COLO668 (cell line): ENCODE data around the gene BNC2.
"Not testable (repeated sequence)": the region's sequence is repeated elsewhere in the genome, so short reads cannot be mapped to it uniquely, and the experiment has no call there.

Source experiments
- DNase-seq: peaks from one replicate; lab custom pipeline; 2025; ENCODE audit not compliant: unreplicated experiment; lab: John Stamatoyannopoulos, UW

Gene BNC2, protein sequence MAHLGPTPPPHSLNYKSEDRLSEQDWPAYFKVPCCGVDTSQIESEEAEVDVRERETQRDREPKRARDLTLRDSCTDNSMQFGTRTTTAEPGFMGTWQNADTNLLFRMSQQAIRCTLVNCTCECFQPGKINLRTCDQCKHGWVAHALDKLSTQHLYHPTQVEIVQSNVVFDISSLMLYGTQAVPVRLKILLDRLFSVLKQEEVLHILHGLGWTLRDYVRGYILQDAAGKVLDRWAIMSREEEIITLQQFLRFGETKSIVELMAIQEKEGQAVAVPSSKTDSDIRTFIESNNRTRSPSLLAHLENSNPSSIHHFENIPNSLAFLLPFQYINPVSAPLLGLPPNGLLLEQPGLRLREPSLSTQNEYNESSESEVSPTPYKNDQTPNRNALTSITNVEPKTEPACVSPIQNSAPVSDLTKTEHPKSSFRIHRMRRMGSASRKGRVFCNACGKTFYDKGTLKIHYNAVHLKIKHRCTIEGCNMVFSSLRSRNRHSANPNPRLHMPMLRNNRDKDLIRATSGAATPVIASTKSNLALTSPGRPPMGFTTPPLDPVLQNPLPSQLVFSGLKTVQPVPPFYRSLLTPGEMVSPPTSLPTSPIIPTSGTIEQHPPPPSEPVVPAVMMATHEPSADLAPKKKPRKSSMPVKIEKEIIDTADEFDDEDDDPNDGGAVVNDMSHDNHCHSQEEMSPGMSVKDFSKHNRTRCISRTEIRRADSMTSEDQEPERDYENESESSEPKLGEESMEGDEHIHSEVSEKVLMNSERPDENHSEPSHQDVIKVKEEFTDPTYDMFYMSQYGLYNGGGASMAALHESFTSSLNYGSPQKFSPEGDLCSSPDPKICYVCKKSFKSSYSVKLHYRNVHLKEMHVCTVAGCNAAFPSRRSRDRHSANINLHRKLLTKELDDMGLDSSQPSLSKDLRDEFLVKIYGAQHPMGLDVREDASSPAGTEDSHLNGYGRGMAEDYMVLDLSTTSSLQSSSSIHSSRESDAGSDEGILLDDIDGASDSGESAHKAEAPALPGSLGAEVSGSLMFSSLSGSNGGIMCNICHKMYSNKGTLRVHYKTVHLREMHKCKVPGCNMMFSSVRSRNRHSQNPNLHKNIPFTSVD

DNA sequence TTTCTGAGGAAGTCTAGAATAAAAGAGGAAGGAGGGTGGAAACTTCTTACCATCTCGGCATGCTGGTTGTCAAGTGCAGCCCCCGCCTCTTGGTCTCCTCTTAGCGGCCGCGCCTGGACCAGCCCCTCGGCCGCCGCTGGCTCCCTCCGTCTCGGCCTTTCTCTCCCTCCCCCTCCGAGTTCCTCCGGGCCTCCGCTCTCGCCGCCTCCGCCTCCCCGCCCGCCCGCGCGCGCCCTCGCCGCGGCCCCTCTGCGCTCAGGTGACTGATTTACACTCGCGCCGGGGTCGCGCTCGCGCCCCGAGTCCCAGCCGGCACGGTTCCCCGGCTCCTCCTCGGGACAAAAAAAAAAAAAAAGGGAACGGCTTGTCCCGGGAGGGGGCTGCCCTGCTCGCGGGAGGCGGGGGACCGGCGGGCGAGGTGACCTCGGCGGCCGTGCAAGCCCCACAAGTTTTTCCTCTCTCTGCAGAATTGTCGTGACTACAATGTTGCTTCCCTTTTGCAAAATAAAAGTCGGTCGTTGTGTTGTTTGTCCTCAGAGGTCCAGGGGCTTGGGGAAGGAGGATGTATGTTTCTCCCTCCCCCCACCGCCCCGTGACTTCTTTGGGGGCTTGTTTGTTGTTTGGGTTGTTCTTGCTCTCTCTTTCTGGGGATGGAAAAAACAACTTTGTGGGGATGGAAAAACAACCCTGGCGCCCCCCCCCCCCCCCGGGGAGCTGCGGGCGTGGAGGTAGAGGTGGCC lies at the start of gene BNC2:
Gene BNC2 (minus strand): TSS at position 75 of the 740 bp plus-strand sequence. CDS start 22 bp downstream, at position 53.
- DNase-seq = peak; percentile 42

- DNase-seq = no peak
Measured at GRCh38 chr9:16918920-16919319, 48.5 kb upstream of the BNC2 start.

DNA sequence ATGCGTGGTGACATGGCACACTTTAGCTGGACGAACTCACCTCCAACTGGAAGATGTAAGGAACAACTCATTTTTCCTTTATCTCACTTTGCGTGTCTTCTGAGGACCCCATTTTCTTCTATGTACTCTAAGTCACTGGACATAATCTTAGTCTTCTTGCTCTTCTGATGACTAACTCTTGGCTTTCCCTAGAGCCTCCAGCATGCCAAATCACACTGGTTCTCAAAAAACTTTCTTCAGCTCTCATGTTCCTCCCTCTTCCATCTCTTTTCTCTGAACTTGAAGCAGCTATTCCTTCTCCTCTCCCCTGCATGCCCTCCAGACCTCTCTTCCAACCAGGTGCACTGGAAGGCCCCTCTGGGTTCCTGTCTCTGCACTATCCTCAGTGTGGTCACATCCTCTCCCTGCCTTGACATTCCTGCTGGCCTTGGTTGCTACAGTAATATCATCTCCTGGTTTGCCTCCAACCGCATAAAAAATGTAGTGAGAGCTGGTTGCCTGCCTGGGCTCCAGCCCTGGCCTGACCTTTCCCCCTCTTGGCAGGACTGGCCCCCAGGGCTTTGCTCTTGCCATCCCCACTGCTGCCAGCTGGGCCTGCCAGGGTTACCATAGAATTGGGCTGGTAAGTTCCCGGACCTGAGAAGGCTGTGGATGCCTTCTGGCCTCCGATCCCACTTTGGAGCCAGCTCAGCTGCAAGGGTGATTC lies 44.8 kb upstream of the BNC2 start:
- DNase-seq = no peak

DNA sequence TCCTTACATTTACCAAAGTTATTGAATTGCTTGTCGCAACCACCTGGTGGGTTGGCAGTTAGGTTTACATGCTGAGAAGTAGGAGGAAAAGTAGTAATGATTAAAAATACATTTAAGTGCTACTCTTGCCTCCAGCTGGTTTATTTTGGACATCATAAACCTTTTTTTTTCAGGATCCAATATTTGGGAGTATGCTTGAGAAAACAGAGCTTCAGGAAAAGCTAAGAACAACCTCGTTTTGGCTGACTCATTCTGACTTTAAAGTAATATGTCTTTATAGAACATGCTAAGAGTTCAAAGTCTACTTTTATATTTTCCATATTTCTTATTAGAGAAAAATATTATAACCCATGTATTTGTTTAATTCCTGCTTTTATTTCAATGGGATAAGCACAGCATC lies 41.7 kb upstream of the BNC2 start:
- no peak for DNase-seq

- not testable (repeated sequence) for DNase-seq
Measured at GRCh38 chr9:16908206-16908605, 37.7 kb upstream of the BNC2 start.

GRCh38 chr9:16904655-16905054 lies 34.2 kb upstream of the BNC2 start:
- DNase-seq = no peak

DNA sequence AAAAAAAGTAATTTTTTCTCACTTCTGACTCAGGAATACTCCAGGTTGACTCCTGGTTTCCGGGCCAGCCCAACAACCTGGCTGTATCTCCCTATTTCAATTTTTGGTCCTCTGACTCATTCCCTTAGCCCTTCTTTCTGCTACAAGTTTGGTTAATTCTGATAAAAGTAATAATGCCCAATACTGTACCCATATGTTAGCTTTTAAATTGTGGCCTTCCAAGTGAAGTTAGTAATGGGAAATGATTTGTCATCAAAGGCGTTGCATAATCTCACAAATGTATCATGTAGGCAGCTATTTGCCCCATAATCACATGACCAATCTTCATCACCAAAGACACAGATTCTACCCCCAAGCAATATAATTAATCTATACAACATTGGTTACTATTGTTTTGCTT lies 31.1 kb upstream of the BNC2 start:
- no peak for DNase-seq

DNA sequence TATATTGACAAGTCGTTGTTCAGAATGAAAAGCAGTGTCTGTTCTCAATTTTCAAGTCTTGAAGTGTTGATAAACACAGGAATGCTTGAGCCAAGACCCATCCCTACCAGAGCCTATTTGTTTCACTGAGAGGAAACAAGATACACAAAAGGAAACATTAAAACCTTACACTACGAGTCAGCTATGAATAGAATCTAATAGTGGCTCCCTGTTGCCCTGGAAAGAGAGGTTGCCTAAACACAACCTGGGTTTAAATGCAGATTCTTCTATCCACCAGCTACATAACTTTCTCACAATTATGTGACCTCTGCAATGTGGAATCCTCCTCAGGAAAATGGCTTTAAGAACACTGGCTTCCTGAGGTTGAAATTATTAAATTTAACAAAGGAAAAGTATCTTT lies 29.1 kb upstream of the BNC2 start:
- no peak for DNase-seq

- DNase-seq = no peak
Measured at GRCh38 chr9:16898464-16898863, 28.0 kb upstream of the BNC2 start.

- DNase-seq = no peak
Measured at GRCh38 chr9:16888594-16888993, 18.1 kb upstream of the BNC2 start.

- no peak for DNase-seq
Measured at GRCh38 chr9:16885931-16886330, 15.5 kb upstream of the BNC2 start.

- no peak for DNase-seq
Measured at GRCh38 chr9:16884952-16885513, 14.6 kb upstream of the BNC2 start.

DNA sequence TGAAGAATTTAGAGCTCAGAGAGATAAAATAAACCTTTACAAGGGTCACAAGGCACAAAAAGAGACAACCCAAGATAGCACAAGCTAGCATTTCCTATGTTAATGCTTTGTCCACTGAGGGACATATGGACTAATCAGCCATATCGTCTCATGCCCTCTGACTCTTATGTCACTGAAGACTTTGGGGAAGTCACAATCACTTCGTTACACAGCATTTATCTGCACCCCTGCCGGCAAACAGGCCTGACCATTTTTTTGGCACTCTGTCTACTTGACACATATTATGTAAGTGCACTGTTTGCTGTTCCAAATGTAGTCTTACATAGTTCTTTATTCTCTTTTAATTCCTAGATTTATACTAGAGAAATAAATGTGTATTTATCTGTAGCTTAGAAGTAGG lies 13.9 kb upstream of the BNC2 start:
- no peak for DNase-seq

- no peak for DNase-seq
Measured at GRCh38 chr9:16883586-16883985, 13.1 kb upstream of the BNC2 start.

- DNase-seq = not testable (repeated sequence)
Measured at GRCh38 chr9:16882440-16882839, 12.0 kb upstream of the BNC2 start.

GRCh38 chr9:16879416-16879815 lies 8.9 kb upstream of the BNC2 start:
- no peak for DNase-seq

DNA sequence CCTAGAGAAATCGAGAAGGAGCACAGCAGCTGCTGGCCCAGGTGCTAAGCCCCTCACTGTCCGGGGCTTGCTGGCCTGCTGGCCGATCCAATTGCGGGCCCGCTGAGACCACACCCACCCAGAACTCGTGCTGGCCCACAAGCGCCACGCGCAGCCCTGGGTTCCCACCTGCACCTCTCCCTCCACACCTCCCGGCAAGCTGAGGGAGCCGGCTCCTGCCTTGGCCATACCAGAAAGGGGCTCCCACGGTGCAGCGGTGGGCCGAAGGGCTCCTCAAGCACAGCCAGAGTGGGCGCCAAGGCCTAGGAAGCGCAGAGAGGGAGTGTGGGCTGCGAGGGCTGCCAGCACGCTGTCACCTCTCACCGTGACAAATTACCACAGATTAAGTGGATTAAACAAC lies 6.8 kb upstream of the BNC2 start:
- no peak for DNase-seq

GRCh38 chr9:16873126-16873802 lies 2.8 kb upstream of the BNC2 start:
- DNase-seq = no peak

- peak; percentile 35 for DNase-seq
Measured at GRCh38 chr9:16871336-16872151, 1.1 kb upstream of the BNC2 start.
